ENCODE results near the gene MPRIP.

MPRIP gene

DNA sequence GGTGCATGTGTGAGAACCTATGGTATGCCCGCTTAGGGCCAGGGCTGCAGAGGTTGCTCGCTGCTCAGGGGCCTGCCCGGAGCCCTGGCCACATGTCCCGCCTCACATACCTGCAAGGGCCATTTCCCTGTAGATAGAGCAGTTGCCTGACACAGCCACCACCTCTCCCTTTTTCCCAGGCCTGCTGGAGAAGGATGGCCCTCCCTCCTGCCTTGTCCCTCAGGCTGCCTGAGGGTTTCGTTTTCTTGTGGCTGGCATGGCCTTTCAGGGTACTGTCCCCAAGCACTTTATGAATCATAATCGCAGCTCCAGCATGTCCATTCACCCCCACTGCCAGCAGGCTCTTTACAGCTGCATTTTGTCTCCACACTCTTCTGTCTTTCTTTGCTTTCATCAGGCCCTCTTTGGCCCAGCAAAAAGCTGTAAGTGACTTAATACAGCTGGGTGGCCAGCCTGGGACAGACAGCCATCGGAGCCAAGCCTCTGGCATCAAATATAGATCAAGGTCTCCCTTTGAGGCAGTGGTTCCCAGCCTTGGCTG, 65.7 kb downstream of the MPRIP start:
- no peak for DNase-seq (ENCODE audit: low spot score)

DNA sequence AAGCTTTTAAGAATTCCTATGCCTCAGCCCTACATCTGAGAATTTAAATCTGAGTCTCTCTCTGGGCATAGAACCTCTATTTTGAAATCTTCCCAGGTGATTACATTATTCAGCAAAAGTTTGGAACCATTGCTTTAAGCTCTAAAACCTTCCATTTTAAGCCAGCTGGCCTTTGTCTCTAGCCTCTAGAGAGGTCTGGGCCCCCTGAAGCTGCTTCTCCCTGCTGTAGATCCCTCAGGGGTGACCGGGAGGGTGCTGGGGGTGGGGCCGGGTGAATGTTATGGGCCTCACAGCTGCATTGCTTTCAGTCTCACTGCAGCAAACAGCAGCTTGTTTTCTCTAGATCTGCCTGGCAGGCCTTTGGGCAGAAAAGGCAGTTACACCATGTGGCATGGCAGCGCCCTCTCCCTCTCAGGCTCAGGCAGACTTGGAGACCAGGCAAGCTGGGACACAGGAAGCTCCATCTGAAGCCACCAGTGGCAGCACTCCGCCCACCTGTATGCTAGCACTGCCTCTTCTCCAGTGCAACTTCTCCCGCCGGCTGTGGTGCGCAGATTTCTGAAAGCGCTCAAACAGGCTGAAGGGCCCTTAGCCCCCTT, 66.3 kb downstream of the MPRIP start:
- DNase-seq (ENCODE audit: low spot score): peak; percentile 54

DNA sequence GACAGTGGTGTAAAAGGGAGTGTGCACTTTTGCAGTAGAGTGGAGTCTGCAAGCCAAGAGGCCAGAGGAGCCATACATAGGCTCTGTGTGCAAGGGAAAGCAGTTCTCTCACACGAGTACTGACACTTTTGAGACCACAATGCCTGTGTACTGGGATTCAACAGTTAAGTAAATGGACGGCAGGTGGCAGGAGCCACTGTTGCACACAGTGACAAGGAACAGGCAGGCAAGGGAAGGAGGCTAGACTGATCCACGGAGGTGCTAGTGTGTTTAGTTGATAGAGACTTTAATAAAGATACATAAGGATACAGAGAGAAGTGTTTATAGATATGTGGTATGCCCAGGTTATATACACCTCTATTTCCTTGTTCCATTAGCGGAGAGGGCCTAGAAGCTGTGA, 67.0 kb downstream of the MPRIP start:
- DNase-seq (ENCODE audit: low spot score): peak; percentile 83

DNA sequence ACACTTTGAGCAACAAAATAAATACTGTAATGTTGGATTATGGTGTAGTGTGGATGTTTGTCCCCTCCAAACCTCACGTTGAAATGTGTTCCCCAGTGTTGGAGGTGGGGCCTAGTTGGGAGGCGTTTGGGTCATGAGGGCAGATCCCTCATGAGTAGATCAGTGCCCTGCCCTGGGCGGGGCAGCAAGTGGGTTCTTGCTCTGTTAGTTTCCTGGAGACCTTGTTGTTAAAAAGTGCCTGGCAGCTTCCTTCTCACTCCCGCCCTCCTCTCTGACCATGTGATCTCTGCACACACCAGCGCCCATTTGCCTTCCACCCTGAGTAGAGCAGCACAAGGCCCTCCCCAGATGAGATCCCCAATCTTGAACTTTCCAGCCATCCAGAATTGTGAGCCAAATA, 67.7 kb downstream of the MPRIP start:
- no peak for DNase-seq (ENCODE audit: low spot score)

DNA sequence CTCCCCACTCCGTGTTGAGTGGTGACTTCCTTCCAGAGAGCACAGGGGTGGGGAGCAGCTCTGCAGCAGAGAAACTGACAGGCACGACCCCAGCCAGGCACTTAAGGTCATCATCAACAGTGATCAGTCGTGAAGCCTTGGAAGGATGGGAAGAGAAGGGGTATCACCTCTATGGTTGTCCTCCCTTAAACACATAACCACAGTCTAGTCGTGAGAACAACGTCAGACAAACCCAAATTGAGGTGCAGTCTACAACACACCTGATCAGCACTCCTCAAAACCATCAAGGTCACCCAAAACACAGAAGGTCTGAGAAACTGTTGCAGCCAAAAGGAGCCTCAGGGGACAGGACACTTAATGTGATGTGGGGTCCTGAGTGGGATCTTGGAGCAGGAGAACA, 68.3 kb downstream of the MPRIP start:
- no peak for DNase-seq (ENCODE audit: low spot score)

DNA sequence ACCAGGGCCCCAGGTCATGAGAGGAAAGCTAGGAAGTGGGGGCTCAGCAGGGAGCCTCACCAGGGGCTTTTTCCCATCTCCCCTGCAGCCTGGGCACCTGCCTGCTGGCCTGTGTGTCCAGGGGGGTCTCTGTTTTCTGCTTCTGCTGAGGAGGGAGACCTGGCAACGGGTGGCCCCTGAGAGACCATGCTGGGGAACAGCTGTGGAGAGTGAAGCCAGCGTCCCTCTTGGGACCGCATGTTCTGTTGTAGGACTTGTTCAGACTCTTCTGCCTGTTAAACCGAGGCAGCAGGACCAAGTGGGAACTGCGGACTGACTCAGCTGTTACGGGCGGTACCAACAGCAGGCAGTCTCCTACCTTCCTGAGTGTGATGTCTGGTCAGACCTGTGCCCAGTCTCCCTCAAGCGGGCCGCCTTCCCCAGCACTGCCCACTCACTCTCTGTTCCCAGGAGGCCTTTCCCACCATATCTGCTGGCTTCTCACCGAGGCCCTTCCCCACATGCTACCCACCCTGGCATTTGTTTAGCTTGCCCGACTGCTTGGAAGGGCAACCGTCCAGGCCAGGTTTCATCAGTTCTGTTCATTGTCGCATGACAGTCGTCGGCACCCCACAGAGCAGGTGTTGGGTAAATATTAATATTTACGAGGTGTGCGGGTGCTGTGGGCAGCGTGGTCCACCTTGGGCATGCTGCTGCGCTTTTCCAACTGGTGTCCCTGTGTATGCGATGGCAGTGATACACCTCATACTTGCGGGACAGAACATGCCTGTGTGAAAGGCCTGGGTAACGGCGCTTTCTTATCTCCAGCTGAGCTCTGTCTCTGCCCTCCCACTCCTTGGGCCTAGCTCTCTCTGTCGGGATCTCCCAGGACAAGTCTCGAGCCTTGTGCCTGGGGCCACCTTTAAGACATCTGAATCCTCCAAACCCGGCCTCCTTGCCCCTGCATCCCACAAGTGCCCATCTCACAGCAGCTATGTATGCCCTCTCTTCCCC, 69.4 kb downstream of the MPRIP start:
- DNase-seq (ENCODE audit: low spot score): peak; percentile 58

DNA sequence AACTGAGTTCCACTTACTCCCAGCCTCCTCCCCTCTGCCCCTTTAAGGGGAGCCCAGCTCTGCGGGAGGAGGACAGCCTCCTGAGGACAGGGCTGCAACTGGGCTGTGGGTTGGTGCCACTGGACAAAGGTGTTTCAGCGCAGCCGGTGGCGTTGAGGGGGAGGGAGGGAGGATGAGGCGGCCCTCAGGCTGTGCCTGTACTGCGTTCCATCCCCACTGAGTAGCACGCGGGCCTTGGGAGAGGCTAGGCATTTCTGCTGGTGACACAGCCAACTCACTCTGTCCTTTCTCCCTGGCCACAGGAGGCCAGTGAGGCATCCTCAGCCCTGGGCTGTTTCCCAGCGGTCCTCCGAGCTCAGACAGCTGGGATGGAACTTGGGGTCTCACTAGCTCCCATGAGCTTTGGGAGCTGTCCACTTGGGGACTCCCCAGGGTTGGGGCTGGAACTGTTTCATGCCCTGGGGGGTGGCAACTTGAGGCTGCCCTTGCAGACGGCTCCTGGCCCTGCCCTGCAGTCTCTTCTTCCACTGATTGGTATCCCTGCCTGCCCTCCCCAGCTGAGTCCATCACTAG, 70.5 kb downstream of the MPRIP start:
- no peak for DNase-seq (ENCODE audit: low spot score)

DNA sequence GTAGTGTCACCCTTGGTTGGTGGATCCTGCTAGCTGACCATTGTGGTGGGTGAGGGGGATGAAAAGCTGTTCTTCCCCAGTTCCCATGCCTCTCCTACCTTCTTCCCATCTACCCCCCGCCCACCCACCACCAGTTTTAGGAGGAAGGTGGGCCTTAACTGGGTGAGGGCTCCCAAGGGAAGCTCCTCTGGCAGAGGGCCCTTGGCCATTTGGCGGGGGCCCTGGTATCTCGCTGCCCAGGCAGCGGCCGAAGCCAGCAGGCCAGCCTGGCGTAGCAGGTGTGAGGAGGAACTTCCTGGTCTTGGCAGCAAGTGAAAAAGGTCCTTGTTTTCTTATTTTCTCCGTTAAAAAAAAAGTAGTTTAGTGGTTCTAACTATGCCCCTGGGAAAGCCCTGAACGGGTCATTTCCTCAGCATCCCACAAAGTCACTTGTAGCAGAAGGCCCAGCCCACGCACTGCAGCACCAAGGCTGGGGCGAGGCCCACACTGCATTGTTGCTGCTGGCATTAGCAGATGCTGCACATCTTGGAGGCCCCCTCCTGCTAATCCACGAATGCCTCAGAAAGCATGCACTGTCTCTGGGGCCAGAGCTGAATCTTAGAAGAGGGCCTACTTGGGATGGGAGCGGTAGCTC, 72.5 kb downstream of the MPRIP start:
- DNase-seq (ENCODE audit: low spot score): peak; percentile 44

DNA sequence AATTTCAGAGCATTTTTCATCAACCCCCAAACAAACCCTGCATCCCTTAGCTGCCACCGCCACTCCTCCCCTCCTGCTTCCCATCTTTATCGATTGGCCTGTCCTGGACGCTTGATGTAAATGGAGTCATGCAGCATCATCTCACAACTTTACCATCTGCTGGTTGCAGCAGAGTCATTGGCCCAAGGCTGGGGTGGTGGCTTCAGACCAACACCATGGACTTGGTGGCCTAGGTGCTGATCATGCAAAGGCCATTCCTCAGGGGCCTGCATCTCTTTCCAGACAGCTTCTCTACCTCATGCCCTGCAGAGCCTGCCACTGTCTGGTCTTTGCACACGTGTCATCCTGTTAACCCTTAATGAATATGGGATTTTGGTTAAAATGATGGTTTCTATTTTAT, 73.4 kb downstream of the MPRIP start:
- no peak for DNase-seq (ENCODE audit: low spot score)

DNA sequence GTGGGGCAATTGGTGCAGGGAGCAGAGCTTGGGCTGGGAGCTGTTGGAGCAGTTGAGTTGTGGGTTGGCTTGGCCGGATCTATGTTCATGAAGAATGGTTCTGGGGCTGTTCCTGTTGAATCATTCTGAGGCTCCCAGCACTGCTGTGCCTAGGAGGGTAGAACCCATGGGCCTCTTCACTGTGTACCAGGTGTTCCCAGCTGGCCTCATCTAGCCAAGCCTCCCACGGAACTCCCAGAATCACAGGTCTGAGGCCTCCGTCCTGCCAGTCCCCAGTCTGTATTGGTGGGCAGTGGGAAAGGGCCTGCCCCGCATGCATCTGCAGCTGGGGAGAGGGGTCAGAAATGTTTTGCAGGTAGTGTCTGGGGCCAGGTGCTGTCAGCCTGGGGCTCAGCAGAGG, 74.1 kb downstream of the MPRIP start:
- no peak for DNase-seq (ENCODE audit: low spot score)

DNA sequence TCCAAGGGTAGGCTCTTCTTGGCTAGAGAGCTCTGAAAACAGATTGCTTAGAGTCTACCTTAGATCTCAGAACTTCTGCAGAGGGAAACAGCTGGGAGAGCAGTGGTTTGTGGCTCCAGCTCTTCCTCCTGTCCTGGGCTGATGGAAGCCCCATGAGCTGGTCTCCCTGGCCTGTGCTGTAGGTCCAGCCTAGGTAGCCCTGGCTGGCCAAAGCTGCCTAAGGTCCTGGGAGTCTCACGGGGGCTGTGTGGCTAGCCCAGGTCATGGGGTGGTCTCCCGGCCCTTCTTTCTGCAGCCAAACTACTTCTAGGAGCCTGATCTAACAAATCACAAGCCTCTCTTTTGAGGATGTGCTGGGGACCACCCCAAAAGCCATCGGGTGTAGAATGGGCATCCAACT, 75.7 kb downstream of the MPRIP start:
- no peak for DNase-seq (ENCODE audit: low spot score)

DNA sequence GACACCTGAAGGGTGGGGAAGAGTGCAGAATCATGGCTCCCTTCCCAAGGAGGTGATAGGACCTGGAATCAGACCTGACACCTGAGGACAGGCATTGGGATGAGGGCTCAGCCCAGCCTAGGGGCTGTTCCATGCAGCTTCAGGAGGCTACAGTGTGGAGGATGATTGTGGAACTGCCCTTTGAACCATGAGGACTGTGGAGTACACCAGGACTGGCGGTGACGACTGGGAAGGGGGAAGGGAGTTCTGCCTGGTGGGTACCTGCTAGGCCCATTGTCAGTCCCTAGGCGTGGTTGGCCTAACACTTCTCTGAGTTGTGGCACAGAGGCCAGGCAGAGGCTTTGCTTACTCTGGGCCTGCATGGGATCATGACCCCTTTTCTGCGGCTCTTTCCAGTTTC, 76.1 kb downstream of the MPRIP start:
- DNase-seq (ENCODE audit: low spot score): no peak

DNA sequence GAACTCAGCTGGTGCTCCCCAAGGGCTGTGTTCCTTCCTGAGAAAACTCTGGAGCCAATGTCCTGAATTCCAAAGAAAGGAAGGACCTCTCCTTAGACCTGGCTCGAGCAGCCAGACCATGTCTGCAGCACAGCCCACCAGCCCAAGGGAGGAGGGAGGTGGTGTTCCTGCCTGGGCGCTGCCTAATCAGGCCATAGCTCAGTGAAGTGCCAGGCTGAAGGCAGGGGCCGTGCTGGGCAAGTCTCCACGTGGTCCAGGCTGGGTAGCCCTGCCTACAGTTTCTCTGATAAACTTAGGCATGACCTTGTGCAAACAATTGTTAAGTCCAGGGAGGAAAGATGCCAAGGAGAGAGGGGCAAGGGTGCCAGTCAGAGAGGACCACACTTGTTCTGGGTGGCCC, 76.8 kb downstream of the MPRIP start:
- DNase-seq (ENCODE audit: low spot score): no peak

DNA sequence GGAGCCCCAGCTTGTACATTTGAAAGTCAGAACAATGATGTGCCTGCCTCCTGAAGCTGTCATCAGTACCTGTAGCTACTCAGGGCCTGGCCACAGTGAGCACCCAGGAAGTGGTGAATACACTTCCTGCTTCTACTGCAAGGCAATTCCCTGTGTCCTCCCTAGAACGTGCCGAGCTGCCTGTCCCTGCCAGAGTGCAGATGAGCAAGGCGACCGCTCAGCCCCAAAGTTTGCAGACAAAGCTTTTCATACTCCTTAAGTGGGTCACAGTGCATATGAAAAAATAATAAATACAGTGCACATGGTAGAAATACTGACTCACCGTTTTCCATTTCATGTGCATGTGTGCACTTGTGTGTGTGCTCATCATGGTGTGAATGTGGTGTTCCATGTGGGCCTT, 77.3 kb downstream of the MPRIP start:
- no peak for DNase-seq (ENCODE audit: low spot score)

DNA sequence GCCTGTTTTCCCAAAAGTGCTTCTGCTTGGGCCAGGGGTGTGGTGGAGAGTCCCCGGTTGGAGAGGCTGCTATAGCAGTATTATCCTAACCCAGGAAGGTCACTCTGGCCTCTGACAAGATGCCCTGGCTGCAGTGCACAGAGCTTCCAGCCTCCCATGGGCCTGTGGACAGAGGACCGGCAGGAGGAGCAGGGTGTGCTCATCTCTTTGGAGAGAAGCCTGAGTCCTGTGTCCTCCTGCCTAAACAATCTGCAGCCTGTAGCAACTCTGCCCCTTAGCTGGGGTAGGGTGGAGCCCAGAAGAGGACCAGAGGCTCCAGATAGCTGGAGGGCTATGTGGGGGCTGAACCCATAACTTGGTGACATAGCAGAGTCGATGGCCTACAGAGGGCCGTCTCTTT, 78.0 kb downstream of the MPRIP start:
- peak; percentile 46 for DNase-seq (ENCODE audit: low spot score)

DNA sequence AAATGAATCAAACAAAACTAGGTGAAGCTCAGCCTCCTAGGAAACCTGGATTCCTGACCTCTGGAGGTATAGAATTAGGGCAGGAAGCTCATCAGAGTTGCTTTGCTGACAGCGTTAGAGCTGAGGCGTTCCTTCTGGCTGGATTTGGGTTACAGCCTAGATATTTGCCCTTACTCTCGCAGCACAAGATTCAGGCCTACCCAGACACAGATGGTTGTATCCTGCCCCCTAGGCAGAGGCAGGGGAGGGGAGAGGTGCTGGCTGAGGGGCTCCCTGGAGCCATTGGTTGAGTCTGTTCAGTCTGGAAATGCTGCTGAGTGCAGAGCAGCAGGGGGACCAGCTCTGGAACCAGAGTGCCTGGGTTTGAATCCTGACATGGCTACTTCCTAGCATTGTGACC, 78.4 kb downstream of the MPRIP start:
- peak; percentile 57 for DNase-seq (ENCODE audit: low spot score)

DNA sequence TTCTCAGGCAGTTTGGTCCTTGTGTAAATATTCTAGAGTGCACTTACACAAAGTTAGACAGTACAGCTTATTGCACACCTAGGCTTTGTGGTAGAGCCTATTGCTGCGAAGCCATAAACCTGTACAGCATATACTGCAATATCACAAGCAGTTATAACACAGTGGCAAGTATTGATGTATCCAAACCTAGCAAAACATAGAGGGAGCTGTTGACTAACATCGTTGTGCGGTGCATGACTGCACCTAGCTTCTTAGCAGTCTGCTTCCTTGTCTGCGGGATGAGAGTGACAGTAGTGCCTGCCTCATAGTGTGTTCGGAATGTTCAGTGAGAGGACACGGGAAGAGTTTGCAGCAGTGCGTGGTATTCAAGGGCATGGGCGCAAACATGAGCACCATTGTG, 78.9 kb downstream of the MPRIP start:
- DNase-seq (ENCODE audit: low spot score): peak; percentile 78

DNA sequence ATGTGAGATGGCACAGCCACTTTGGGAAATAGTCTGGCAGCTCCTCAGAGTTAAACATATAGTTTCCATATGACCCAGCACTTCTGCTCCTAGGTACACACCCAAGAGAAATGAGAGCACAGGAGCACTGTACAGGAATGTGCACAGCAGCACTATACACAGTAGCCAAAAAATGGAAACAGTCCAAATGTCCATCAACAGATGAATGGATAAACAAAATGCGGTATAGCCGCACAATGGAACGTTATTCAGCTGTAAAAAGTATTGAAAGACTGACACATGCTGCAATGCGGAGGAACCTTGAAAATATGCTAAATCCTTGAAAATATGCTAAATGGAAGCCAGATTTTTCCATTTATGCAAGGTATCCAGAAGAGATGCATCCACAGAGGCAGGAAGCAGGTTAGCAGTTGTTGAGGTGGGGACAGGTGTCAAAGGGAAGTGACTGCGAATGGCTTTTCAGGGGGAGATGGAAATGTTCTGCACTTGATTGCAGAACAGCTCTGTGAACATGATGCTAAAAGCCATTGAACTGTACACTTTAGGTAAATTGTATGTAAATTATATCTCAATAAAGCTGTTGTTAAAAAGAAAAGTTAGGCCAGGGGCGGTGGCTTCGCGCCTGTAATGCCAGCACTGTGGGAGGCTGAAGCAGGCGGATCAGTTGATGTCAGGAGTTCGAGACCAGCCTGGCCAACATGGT, 80.7 kb downstream of the MPRIP start:
- DNase-seq (ENCODE audit: low spot score): no peak

DNA sequence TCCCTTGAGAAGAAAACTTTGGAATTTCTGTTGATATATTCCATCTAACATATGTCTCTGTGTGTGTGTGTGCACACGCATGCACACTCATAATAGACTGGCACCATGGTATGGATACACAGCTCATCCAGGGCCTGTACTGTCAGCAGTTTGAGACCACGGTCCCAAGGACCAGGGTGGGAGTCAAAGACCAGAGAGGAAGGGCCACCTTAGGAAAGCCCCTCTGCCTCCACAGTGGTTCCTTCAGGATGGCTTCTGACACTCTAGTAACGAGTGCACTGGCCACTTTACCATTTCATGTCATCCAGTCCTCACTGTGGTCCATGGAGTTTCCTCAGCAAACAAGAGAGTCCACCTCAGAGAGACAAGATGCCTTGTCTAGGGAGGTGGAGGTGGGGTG, 82.1 kb downstream of the MPRIP start:
- DNase-seq (ENCODE audit: low spot score): no peak

DNA sequence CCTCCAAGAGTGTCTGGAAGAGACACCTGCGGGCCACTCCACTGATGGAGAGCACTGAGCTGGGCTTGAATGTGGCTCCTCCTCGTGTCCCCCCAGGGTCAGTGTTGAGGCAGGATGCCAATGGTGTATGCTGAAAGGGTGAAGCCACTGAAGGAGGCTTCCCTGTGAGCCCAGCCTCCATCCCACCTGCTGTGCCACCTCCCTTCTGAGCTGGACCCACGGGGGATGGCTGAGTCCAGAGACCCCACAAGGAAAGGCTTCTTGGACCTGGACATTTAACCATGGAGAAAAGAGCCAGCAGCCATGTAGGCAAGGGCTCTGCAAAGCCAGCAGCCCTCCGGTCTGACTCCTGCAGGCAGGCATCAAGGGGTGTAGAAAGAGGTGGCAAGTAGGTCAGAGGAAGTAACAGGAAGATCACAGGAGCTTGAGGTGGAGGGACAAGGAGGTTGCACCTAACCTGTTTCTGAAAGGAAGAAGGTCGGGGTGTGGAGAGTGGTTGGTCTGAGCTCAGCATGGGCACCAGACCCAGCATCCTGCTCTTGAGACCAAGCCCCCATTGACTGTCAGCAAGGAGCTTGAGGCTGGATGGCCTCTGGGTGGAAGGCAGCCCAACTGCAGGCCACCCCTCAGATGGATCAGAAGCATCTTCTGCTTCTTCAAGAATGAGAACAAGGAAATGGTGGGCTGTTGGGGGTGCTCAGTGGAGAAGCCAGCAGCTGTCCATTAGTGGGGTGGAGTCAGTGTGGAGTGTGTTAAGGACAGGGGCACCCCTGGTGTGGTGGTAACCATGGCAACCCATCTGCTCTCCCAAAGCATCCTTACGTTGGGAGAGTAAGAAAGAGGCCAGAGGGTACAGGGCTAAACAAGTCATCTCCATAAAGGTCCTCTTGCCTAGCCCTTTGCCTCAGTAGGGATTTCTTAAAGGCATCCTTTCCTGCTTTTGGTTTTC, 83.2 kb downstream of the MPRIP start:
- DNase-seq (ENCODE audit: low spot score): peak; percentile 79
